Liver (tissue), 9 donors: Measurements from ENCODE around the gene NGF. TPM values are rescaled to one million over a fixed set of nuclear protein-coding genes. Genes with fewer than 3 reads are reported as not detected.

Experiments
- DNase-seq: peaks from one replicate; pipeline ENCODE4 v3.0.0-alpha.2; 2017; ENCODE audit warnings: low spot score
- H3K27ac ChIP-seq, 2 donors: one replicate each; pipeline ENCODE4 v1.7.0; 2013; ENCODE audit warnings: inconsistent platforms in 2 of 2, low read length in 2 of 2, control low read depth in 1 of 2, low read depth in 1 of 2, mild to moderate bottlenecking in 1 of 2
- H3K27me3 ChIP-seq, 4 donors: one replicate each; pipeline versions ENCODE4 v1.6.1 to v1.7.0; 2013; ENCODE audit warnings: low read length in 3 of 4, inconsistent platforms in 1 of 4, mild to moderate bottlenecking in 1 of 4, moderate library complexity in 1 of 4; ENCODE audit not compliant: control insufficient read depth in 4 of 4, insufficient read depth in 4 of 4
- H3K36me3 ChIP-seq, 4 donors: one replicate each; pipeline versions ENCODE4 v1.6.1 to v1.7.0; 2013; ENCODE audit warnings: low read length in 3 of 4, mild to moderate bottlenecking in 3 of 4, low read depth in 1 of 4, moderate library complexity in 1 of 4; ENCODE audit not compliant: control insufficient read depth in 4 of 4, insufficient read depth in 3 of 4
- H3K4me1 ChIP-seq, 4 donors: one replicate each; pipeline versions ENCODE4 v1.6.1 to v1.7.0; 2013; ENCODE audit warnings: low read length in 3 of 4, mild to moderate bottlenecking in 3 of 4, moderate library complexity in 1 of 4; ENCODE audit not compliant: control insufficient read depth in 4 of 4, insufficient read depth in 4 of 4
- H3K4me3 ChIP-seq, 3 donors: one replicate each; pipeline versions ENCODE4 v1.6.1 to v1.7.0; 2013; ENCODE audit warnings: low read length in 3 of 3, control low read depth in 1 of 3, low read depth in 1 of 3, mild to moderate bottlenecking in 1 of 3
- H3K9ac ChIP-seq, 2 donors: one replicate each; pipeline ENCODE4 v1.7.0; 2013; ENCODE audit warnings: low read length in 2 of 2, mild to moderate bottlenecking in 2 of 2, moderate library complexity in 2 of 2, control low read depth in 1 of 2, low read depth in 1 of 2
- H3K9me3 ChIP-seq, 4 donors: one replicate each; pipeline versions ENCODE4 v1.6.1 to v1.7.0; 2013; ENCODE audit warnings: low read length in 3 of 4; ENCODE audit not compliant: control insufficient read depth in 4 of 4
- ATF3 ChIP-seq: IDR thresholded peaks from 2 replicates; pipeline ENCODE4 v1.6.1; 2016; ENCODE audit warnings: antibody characterized with exemption
- CTCF ChIP-seq: fragments of 150-350 bp; IDR thresholded peaks from 2 replicates; pipeline ENCODE4 v1.5.1; 2017; ENCODE audit warnings: improper control_type of control experiment, low read depth, low read length; ENCODE audit not compliant: missing input control
- EGR1 ChIP-seq, 2 donors: IDR thresholded peaks; 2 replicates each; pipeline ENCODE4 v1.6.1; 2016 to 2018; ENCODE audit warnings: antibody characterized with exemption in 2 of 2, low read depth in 2 of 2
- FOXA1 ChIP-seq: IDR thresholded peaks from 2 replicates; pipeline ENCODE4 v1.6.1; 2016; ENCODE audit warnings: antibody characterized with exemption
- FOXA2 ChIP-seq: IDR thresholded peaks from 2 replicates; pipeline ENCODE4 v1.6.1; 2016; ENCODE audit warnings: antibody characterized with exemption
- GABPA ChIP-seq, 2 donors: IDR thresholded peaks in 1 of 2; conservative IDR thresholded peaks in 1 of 2; 2 replicates each; pipeline ENCODE4 v1.6.1; 2016; ENCODE audit warnings: antibody characterized with exemption in 2 of 2, mild to moderate bottlenecking in 1 of 2, moderate library complexity in 1 of 2
- HNF4A ChIP-seq, 2 donors: conservative IDR thresholded peaks; 2 replicates each; pipeline ENCODE4 v1.6.1; 2016; ENCODE audit warnings: antibody characterized with exemption in 2 of 2, mild to moderate bottlenecking in 2 of 2
- HNF4G ChIP-seq: IDR thresholded peaks from 2 replicates; pipeline ENCODE4 v1.6.1; 2016; ENCODE audit warnings: antibody characterized with exemption
- JUND ChIP-seq, 2 donors: IDR thresholded peaks; 2 replicates each; pipeline ENCODE4 v1.6.1; 2016; ENCODE audit warnings: antibody characterized with exemption in 2 of 2
- REST ChIP-seq: IDR thresholded peaks from 2 replicates; pipeline ENCODE4 v1.6.1; 2016; ENCODE audit warnings: antibody characterized with exemption, mild to moderate bottlenecking
- SP1 ChIP-seq: IDR thresholded peaks from 2 replicates; pipeline ENCODE4 v1.6.1; 2018; ENCODE audit warnings: antibody characterized with exemption, mild to moderate bottlenecking
- TAF1 ChIP-seq: conservative IDR thresholded peaks from 2 replicates; pipeline ENCODE4 v1.6.1; 2016; ENCODE audit warnings: antibody characterized with exemption, mild to moderate bottlenecking
- ZBTB33 ChIP-seq: IDR thresholded peaks from 2 replicates; pipeline ENCODE4 v1.6.1; 2016; ENCODE audit warnings: antibody characterized with exemption
- WGBS: extraction: QIAGEN DNeasy Blood & Tissue Kit; methylation state at CpG from one replicate; pipeline ENCODE4 v1.1.7; 2013; 5-methylcytosine and 5-hydroxymethylcytosine counted together
- polyA plus RNA-seq, 2 donors: library from polyadenylated mRNA; stranded (reverse) in 1 of 2; unstranded in 1 of 2; fragments of 200-250 nt in 1 of 2; fragments of >200 nt in 1 of 2; fragmentation: Nextera tagmentation in 1 of 2; extraction: Ambion mirVana in 1 of 2; gene quantifications; one replicate each; pipeline versions ENCODE4 v1.2.1 to v1.2.3, GENCODE V29; 2013 to 2015
- total RNA-seq, 2 donors: library from RNA; depleted of rRNA; stranded (reverse); fragments of >200 nt; gene quantifications; one replicate each; pipeline ENCODE4 v1.2.3, GENCODE V29; 2014
- donor health status: healthy.
- donor health status: healthy.
- donor health status: healthy.
- donor health status: healthy.
- donor health status: healthy.

The NGF gene
- total and polyA plus RNA-seq, 4 donors = 0.79 to 2.1 (median 1.2) TPM

- TF ChIP-seq REST (no peak), HNF4A (conservative IDR thresholded peaks at IDR 0.05) (no peak), JUND (IDR thresholded peaks at IDR 0.05) (no peak), EGR1 (IDR thresholded peaks at IDR 0.05; ENCODE audit: low read depth in 2 of 2) (no peak), GABPA (IDR thresholded peaks at IDR 0.05 in 1 of 2, conservative IDR thresholded peaks at IDR 0.05 in 1 of 2) (no peak)
Observed at GRCh38 chr1:115284209-115284608, 53.8 kb downstream of the NGF start (continued).

- Histone ChIP-seq H3K27ac (peak overlapping the region; percentile 40 to 45), H3K36me3 (no peaks in the 10 kb centered on the region), H3K9me3 (no peaks in the 10 kb centered on the region), H3K9ac (no peak overlapping the region), H3K4me3 (no peak overlapping the region), H3K27me3 (peaks cover 0 to 2% (median 0%) of the 10 kb centered on the region in 4 donors), H3K4me1 (no peaks in the 10 kb centered on the region)
- DNase-seq = no peak
- WGBS = 93% methylated on average over 20 of the region's 20 CpGs
- TF ChIP-seq FOXA2 (no peak), HNF4G (no peak), JUND (IDR thresholded peaks at IDR 0.05) (no peak), ZBTB33 (no peak), TAF1 (no peak), SP1 (no peak), FOXA1 (no peak), ATF3 (no peak)
Observed at GRCh38 chr1:115283681-115284146, 54.3 kb downstream of the NGF start.

GRCh38 chr1:115283249-115283648 lies 54.8 kb downstream of the NGF start:
- Histone ChIP-seq H3K36me3 (no peaks in the 10 kb centered on the region), H3K4me3 (no peak overlapping the region), H3K4me1 (no peaks in the 10 kb centered on the region), H3K27me3 (peaks cover 0 to 2% (median 0%) of the 10 kb centered on the region in 4 donors), H3K27ac (peak overlapping the region; percentile 40 to 45), H3K9me3 (no peaks in the 10 kb centered on the region), H3K9ac (no peak overlapping the region)
- no peak for DNase-seq
- 81% methylated on average over 13 of the region's 13 CpGs for WGBS
- no peak for TF ChIP-seq ATF3
- no peak for TF ChIP-seq CTCF
- TF ChIP-seq FOXA2 = no peak
- no peak for TF ChIP-seq ZBTB33
